ACHN (cell line): ENCODE data around the gene DHDH.
A peak's percentile ranks its signal among the peaks of the same experiment; 100 is the strongest.
"Not testable (repeated sequence)": the region's sequence is repeated elsewhere in the genome, so short reads cannot be mapped to it uniquely, and the experiment has no call there.

Experiments
- DNase-seq: peaks from one replicate; pipeline ENCODE4 v3.0.0-alpha.2; 2015
- in situ Hi-C: cut with HindIII; loops from 2 replicates; pipeline ENCODE4 v1.10.0; 2017; ENCODE audit warnings: low sequenced_read_pairs, low pct_ligation_motif_present, low pct_unique_long_range_greater_than_20kb

DHDH gene

DNA sequence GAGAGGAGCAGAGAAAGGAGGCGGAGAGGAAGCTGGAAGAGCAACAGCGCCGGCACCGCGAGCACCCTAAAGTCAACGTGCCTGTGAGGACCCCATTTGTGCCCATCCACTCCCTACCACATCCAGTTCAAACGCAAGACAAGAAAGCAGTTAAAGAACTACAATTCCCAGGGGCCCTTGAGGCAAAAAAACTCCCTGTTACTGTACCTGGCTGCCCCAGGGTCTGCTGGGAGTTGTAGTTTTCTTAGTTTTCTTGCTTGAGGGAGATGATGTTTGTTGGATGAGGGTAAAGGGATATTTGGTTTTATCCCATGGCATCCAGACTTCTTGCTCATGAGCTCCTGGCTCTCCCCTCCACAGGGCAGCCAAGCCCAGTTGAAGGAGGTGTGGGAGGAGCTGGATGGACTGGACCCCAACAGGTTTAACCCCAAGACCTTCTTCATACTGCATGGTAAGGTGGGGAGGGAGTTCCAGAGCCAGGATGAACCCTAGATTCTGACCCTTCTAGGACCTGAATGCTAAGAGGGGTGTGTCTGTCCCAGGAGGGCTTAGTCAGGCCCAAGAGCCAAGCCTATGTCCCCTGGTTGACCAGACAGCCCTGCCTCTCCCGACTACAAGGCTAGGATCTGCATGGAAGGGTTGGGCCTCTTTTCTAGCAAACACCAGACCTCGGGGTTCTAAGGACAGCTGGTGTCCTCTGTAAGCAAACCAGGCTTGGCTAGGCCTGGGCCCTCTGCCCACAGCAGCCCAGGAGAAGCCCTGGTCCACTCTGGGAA is 20.2 kb upstream of the DHDH start:
- in situ Hi-C loops = no loop called here
- no peak for DNase-seq

DNA sequence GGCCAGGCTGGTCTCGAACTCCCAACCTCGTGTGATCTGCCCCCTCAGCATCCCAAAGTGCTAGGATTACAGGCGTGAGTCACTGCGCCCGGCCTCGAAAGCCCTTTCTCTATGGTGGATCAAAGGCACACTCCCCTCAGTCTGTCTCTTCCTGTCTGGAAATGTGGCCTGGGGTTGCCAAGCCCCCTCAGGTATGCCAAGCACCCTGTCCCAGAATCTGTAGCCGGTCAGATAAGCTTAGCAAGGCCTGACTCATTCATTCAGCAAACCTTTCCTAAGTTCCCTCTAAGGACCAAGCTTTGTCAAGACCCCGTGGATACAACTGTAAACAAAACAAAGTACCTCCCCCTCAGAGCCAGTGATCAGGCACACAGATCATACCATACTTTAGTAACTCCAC is 19.3 kb upstream of the DHDH start:
- in situ Hi-C loops = no loop called here
- no peak for DNase-seq

DNA sequence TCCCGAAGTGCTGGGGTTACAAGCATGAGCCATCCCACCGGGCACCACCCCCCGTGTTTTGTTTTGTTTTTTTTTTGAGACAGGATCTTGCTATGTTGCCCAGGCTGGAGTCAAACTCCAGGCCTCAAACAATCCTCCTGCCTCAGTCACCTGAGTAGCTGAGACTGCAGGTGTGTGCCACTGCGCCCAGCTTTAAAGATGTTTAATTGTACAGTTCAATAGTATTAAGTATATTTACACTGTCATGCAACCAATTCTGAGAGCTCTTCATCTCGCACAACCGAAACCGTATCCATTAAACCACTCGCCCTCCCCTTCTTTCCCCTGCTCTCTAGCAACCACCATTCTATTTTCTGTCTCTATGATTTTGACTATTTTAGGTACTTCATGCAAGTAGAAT is 17.7 kb upstream of the DHDH start:
- in situ Hi-C loops = no loop called here
- DNase-seq = no peak

DNA sequence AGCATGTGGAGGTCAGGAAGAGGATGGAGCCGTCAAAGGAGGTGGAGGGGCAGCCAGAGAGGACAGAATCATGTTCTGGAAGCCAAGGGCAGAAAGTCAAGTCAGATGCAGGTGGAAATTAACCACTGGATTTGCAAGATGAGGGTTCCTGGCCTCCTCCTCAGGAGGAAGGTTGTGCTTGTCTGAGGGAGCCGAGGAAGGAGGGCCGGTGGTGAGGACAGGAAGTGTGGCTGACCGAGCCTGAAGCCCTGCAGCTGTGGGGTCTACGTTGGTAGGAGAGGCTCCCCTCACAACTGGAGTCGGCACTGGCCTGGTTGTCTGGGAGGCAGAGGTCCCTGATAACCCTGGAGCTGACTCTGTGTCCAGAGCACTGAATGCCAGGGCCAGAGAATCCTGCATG is 15.4 kb upstream of the DHDH start:
- DNase-seq = no peak
- in situ Hi-C loops = no loop called here

DNA sequence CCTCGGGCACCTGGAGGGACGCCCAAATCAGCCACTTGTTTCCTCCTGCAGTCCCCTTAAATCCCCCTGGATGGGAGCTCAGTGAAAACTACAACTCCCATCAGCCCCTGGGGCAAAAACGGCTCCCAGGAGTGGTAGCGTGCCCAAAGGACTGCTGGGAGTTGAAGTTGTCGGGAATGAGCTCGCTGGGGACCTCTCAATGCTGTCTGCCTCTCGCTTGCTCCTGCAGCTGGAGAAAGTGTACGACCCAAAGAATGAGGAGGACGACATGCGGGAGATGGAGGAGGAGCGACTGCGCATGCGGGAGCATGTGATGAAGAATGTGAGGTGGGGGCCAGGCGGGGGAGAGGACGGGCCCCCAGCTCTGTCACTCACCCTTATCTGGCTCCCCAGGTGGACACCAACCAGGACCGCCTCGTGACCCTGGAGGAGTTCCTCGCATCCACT is 14.7 kb upstream of the DHDH start:
- peak; percentile 15 for DNase-seq
- in situ Hi-C loops = no loop called here

DNA sequence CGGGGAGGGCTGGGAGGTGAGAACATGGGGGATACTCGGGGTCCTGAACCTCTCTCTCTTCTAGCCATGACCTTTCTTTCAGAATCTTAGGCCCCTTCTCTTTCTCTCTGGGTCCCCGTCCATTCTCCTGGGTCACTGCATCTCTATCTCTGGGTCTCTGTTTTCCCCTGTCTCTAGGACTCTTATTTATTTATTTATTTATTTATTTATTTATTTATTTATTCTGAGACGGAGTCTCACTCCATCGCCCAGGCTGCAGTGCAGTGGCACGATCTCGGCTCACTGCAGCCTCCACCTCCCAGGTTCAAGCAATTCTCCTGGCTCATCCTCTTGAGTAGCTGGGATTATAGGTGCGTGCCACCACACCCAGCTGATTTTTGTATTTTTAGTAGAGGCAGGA is 14.2 kb upstream of the DHDH start:
- DNase-seq, in situ Hi-C loops: not testable (repeated sequence)

DNA sequence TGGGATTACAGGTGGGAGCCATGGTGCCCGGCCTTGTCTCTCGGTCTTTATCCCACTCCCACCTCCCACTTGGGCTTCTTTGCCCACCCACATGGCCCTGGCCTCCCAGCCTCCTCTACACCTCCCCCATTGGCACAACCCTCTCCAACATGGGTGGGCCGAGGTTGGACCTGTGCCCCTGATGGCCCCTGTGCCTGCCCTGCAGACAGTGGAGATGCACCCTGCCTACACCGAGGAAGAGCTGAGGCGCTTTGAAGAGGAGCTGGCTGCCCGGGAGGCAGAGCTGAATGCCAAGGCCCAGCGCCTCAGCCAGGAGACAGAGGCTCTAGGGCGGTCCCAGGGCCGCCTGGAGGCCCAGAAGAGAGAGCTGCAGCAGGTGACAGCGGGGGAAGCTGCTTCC is 12.6 kb upstream of the DHDH start:
- no peak for DNase-seq
- in situ Hi-C loops = no loop called here

DNA sequence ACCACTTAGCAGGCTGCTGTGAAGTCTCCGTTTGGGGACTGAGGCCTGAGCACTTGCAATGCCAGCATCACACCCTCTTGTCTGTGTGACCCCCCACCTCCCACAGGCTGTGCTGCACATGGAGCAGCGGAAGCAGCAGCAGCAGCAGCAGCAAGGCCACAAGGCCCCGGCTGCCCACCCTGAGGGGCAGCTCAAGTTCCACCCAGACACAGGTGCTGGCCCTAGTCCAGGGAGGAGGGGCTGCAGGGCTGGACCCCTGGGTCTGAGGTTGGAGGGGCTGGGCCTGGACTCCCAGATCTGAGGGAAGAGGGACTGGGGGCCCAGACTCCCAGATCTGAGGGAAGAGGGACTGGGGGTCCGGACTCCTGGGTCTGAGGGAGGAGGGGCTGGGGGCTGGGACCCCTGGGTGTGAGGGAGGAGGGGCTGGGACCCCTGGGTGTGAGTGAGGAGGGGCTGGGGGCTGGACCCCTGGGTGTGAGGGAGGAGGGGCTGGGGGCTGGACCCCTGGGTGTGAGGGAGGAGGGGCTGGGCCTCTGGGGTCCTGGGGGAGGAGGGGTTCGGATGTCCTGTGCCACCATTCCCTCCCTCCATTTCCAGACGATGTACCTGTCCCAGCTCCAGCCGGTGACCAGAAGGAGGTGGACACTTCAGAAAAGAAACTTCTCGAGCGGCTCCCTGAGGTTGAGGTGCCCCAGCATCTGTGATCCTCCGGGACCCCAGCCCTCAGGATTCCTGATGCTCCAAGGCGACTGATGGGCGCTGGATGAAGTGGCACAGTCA is 11.6 kb upstream of the DHDH start:
- in situ Hi-C loops = no loop called here
- DNase-seq = no peak

DNA sequence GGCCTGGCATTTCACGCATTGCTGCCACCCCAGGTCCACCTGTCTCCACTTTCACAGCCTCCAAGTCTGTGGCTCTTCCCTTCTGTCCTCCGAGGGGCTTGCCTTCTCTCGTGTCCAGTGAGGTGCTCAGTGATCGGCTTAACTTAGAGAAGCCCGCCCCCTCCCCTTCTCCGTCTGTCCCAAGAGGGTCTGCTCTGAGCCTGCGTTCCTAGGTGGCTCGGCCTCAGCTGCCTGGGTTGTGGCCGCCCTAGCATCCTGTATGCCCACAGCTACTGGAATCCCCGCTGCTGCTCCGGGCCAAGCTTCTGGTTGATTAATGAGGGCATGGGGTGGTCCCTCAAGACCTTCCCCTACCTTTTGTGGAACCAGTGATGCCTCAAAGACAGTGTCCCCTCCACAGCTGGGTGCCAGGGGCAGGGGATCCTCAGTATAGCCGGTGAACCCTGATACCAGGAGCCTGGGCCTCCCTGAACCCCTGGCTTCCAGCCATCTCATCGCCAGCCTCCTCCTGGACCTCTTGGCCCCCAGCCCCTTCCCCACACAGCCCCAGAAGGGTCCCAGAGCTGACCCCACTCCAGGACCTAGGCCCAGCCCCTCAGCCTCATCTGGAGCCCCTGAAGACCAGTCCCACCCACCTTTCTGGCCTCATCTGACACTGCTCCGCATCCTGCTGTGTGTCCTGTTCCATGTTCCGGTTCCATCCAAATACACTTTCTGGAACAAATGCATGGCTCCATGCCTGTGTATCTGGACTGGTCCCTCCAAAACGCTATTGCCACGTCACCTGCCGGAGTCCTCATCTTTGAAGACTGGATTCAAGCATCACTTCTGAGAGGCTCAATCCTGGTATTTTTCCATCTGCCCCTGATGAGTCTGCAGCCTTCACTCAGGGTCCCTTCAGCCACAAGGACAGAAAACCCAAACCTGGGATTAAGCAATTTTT is 10.7 kb upstream of the DHDH start:
- in situ Hi-C loops = no loop called here

DNA sequence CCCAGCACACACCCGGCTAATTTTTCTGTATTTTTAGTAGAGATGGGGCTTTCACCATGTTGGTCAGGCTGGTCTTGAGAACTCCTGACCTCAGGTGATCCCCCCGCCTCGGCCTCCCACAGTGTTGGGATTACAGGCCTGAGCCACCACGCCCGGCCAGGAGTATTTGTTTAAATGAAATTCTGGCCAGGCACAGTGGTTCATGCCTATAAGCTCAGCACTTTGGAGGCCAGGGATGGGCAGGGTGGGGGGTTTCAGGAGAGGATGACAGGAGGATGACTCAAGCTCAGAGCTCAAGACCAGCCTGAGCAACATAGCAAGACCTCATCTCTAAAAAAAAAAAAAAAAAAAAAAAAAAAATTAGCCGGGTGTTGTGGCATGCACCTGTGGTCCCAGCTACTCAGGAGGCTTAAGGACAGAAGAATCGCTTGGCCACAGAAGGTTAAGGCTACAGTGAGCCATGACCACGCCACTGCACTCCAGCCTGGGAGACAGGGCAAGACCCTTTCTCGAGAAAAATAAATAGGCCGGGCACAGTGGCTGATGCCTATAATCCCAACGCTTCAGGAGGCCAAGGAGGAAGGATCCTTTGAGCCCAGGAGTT is 8.2 kb upstream of the DHDH start:
- peak; percentile 47 for DNase-seq
- in situ Hi-C loops = no loop called here

More for the DNA sequence above, 10.7 kb upstream of the DHDH start:
- no peak for DNase-seq

DNA sequence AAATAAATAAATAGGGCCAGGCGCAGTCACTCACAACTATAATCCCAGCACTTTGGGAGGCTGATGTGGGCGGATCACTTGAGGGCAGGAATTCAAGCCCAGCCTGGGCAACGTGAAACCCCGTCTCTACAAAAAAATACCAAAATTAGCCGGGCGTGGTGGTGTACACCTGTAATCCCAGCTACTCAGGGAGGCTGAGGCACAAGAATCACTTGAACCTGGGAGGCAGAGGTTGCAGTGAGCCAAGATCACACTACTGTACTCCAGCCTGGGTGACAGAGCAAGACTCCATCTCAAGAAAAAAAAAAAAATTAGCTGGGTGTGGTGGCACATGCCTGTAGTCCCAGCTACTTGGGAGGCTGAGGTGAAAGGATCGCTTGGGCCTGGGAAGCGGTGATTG is 7.6 kb upstream of the DHDH start:
- DNase-seq, in situ Hi-C loops: not testable (repeated sequence)

DNA sequence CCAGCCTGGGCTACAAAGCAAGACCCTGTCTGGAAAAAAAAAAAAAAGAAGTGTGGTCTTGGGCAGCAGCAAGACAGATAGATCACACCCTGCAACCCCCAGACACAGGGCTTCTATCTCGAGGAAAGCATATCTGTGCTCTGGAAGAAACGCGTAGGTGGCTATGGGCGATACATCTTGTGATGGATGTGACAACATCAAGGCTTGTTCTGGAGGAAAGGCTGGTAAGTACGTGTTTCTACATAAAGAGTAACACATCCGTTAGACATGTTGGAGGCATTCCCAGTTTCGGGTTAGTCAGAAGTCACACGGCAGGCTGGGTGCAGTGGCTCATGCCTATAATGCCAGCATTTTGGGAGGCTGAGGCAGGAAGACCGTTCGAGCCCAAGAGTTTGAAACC is 6.6 kb upstream of the DHDH start:
- peak; percentile 83 for DNase-seq
- in situ Hi-C loops = no loop called here

DNA sequence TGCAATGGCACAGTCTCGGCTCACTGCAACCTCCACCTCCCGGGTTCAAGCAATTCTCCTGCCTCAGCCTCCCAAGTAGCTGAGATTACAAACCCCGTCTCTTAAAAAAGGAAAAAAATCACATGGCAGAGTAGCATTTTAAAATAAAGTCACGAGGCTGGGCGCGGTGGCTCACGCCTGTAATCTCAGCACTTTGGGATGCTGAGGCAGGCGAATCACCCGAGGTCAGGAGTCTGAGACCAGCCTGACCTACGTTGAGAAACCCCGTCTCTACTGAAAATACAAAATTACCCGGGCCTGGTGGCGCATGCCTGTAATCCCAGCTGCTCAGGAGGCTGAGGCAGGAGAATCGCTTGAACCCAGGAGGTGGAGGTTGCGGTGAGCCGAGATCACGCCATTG is 5.8 kb upstream of the DHDH start:
- DNase-seq, in situ Hi-C loops: not testable (repeated sequence)

DNA sequence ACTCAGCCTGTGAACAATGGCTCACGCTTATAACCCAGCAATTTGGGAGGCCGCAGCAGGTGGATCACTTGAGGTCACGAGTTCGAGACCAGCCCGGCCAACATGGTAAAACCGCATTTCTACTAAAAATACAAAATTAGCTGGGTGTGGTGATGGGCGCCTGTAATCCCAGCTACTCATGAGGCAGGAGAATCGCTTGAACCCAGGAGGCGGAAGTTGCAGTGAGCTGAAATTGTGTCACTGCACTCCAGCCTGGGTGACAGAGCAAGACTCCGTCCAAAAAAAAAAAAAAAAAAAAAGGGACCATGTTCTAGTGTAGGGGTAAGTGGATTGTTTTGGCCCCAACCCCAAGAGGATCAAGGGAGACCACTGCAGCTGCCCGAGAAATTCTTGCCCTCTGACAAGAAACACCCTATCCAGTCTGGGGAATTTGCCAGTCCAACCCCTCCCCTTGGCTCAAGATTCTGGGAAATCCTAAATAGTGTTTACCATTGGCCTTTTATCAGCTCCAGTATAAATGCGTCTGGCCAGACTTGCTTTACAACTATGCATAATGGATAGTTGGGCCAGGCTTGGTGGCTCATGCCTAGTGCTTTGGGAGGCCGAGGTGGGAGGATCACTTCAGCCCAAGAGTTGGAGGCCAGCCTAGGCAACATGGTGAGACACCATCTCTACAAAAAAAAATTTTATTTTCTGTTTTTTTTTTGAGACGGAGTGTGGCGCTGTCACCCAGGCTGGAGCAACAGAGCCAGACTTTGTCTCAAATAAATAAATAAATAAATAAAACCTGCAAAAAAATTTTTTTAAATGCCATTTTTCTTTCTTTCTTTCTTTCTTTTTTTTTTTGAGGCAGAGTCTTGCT is 5.1 kb upstream of the DHDH start:
- DNase-seq = no peak
- in situ Hi-C loops = no loop called here

DNA sequence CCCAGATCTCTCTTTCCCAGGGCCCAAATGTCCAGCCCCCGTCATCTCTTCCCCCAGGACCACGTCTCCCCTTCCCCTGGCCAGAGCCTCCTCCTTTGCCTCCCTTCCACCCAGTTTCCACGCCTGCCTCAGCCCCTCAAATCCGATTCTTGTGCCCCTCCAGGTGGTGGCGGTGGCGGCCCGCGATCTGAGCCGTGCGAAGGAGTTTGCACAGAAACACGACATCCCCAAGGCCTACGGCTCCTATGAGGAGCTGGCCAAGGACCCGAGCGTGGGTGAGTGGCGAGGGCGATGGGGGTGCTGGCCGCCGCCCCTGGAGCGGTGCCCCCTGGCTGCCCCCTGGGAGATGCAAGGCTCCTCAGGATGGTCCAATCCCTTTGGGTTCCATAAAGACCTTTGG is 1.3 kb downstream of the DHDH start:
- DNase-seq = no peak
- in situ Hi-C loops = no loop called here

DNA sequence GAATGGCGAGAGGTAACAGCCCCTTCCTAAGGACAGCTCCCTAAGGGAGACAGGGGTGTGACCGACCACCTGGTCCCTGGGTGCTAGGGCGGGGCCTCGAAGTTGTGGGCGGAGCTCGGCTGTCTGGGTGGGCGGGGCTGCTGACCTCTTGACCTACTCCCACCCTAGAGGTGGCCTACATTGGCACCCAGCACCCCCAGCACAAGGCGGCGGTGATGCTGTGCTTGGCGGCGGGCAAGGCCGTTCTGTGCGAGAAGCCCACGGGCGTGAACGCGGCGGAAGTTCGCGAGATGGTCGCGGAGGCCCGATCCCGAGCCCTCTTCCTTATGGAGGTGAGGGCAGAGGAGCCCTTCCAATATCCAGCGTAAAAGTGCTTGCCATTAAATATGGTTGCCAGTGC is 2.4 kb downstream of the DHDH start:
- DNase-seq = no peak
- in situ Hi-C loops = no loop called here

DNA sequence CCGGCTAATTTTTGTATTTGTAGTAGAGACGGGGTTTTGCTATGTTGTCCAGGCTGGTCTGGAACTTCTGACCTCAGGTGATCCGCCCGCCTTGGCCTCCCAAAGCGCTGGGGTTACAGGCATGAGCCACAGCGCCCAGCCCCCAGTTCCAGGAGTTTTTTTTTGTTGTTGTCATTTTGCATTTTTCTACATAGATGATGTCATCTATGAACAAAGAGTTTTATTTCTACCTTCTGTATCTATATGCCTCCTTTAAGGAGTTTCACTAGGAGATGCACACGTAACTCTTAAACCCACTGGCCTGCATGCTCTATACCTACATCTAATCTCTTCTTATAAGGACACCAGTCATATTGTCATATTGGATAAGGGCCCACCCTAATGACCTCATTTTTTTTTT is 4.8 kb downstream of the DHDH start:
- in situ Hi-C loops = no loop called here

DNA sequence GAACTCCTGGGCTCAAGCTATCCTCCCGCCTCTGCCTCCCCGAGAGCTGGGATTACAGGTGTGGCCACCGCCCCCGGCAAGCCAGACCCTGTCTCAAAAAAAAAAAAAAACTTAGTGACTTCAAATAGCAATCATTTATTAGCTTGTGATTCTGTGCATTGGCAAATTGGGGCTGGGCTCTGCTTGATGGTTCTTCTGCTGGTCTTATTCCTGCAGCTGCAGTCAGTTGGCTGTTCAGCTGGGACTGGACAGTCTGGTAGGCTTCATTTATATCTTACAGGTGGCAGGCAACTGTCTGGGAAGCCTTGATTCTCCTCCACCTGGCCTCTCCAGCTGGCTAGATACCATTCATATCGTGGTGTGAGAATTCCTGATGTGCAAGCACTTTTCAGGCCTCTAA is 7.4 kb downstream of the DHDH start:
- in situ Hi-C loops = no loop called here
- no peak for DNase-seq

More for the DNA sequence above, 4.8 kb downstream of the DHDH start:
- DNase-seq = no peak
